CD4-positive, alpha-beta T cell treated with Interleukin-4 for 1 hour (primary cell): ENCODE results near the gene MBD4.

Experiments used
- DNase-seq, 2 donors: peaks; one replicate each; pipeline ENCODE4 v3.0.0-alpha.2; 2020 to 2022

MBD4 gene

GRCh38 chr3:129462361-129462968 is 22.7 kb upstream of the MBD4 start:
- no peak for DNase-seq

DNA sequence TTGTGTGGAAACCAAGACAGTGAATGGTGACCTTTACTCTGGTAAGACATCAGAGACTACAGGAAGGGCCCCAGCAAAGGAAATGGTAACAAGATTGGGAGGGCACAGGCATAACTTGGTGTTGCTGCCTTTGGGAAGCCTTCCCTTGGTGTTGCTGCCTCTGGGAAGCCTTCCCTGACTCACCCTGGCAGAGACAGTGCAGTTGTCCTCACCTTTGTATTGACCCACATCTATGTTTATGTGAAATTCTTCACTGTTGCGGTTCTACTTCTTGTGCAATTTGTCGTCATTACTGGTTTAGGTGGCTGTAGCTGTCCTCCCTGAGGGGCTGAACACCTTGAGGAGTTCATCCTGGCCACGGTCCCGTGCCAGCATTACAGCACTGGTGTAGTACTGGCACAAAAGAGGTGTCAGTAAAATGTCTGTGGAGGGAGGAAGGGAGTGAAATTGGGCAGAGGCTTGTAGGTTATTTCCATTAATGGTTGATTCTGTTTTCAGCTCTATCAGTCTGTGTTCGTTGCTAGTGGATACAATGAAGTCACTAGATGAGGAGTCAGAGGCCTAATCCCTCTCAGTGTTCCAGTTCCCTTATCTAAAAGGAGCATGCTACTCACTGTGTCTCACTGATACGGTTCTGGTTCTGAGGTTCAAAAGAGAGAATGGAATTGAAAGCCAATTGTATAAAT is 21.9 kb upstream of the MBD4 start:
- DNase-seq, result no peak

DNA sequence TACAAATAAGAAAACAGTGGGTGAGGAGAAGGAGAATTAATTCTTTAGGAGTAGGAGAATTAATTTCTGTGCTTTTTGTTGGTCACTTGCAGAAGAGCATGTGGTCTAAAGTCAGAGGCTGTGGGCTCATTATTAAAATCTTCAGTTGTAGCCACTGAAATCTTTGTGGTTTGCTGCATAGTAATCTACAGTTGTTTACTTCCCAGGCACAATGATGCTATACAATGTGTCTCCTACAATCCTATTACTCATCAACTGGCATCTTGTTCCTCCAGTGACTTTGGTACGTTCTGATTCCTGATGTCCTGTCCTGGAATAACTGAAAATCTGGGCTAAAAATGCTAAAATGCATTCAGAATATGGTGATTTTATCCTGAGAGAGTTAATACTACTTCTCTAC is 21.3 kb upstream of the MBD4 start:
- no peak for DNase-seq

- DNase-seq, result no peak
Observed at GRCh38 chr3:129460572-129460971, 20.8 kb upstream of the MBD4 start.

DNA sequence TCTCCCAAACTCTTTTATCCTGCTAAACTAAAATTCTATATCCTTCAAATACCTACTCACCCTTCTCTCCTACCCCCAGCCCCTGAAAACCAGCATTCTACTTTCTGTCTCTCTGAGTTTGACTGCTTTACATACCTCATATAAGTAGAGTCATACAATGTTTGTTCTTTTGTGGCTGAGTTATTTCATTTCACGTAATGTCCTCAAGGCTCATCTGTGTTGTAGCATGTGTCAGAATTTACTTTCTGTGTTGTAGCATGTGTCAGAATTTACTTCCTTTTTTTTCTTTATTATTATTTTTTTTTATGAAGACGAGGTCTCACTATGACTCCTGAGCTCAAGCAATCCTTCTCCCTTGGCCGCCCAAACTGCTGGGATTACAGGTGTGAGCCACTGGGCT is 20.4 kb upstream of the MBD4 start:
- no peak for DNase-seq

DNA sequence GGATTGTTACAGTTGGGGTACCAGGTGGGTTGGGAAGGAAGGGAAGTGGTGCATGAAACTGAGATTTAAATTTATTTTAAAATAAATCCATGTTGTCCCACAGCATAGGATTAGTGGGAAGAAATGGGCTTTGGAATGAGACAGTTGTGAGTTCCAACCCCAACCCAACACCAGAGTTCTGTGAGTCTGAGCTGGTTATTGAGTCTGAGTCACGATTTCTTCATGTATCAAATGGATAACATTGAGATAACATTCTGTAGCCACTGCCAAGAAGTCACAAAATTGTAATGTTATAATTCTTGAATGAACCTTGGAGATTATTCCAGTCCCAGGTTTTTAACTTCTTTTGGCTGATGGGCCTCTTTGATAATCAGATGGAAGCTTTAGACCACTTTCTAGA is 14.0 kb upstream of the MBD4 start:
- DNase-seq, result no peak

DNA sequence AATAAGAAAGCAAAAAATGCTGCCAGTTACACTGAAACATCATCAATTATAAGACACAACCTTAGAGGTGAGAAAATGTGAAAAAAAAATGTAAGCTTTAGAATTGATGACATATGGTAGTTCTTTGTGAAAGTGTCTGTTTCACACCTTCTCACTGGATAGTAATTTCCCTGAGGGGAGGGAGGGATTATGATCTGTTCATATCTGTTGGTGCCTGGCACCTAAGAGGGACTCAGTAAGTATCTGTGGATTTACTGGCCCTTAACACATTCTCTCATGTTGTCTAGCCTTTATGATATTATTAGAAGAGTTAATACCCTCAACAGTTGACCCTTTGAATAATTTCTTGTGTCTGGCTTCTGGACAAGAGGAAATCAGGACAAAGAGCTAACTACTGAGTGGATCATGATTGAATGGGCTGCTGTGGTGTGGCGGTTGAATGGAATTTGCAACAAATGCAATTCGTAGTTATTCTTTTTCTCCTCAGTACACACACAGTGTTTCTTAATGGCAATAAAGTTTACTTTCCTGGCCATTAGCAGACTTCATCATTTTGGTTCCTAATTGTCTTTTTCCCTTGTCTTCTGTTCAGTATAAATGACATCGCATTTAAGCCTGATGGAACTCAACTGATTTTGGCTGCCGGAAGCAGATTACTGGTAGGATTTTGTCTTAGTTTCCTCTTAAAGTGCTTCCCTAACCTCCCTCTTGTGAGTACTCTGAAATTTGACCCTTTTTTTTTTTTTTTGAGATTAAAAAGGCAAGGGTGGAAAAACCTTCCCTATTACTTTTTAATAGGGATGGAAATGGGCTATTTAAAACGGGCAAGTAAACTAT is 9.7 kb upstream of the MBD4 start:
- DNase-seq, result no peak

DNA sequence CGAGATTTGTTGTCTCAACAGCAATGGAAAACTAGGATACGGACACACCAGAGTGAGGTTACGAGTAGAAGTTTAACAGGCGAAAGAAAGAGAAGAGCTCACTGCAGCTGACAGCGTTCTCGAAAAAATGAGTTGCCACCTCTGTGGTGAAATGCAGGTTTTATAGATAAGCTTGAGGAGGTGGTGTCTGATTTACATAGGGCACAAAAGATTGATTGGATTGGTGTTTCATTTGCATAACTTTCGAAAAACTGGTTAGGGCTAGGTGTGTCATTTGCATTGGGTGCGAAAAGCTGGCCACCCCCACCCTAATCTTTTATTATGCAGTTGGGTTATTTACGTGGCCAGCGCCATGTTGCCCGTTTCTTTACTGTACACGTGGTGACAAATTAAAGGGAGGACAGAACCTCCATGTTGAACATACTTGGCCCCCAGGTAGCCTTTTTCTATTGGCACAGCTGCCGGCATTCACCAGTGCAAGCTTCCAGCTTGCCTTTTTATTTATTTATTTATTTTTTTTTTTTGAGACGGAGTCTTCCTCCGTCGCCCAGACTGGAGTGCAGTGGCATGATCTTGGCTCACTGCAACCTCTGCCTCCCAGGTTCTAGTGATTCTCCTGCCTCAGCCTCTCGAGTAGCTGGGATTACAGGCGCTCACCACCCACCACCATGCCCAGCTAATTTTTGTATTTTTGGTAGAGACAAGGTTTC is 8.6 kb upstream of the MBD4 start:
- DNase-seq, result no peak

DNA sequence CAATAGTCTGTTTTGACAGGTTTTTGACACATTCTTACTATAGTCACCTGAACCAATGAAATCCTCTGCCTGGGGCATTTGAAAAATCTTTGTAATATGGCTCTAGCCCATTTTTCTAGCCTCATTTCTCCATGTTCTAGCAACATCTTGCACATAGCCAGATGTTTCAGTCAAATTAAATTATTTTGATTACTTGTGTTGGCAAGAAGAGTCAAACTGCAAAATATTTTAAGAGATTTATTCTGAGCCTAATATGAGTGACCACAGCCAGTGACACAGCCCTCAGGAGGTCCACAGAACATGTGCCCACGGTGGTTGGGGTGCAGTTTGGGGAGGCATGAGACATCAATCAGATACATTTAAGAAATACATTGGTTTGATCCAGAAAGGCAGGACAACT is 7.2 kb upstream of the MBD4 start:
- DNase-seq, result no peak

- DNase-seq, result no peak
Observed at GRCh38 chr3:129445471-129445870, 5.7 kb upstream of the MBD4 start.

DNA sequence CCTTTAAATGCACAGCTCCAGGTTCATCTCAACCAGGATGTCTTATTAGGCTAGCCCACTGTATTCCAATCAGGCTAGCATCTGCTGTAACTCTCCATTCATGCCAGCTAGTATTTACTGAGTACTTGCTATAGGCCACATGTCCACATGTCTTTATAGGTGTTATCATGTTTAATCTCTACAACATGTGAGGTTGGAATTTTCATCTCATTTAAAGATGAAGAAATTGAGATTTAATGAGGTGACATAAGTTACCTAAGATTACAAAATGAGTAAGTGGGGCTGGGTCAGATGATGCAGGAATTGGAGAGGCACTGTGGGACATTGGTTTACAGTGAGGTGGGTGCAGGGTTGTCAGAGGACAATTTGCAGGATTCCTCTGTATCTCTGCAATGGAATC is 3.2 kb upstream of the MBD4 start:
- no peak for DNase-seq

DNA sequence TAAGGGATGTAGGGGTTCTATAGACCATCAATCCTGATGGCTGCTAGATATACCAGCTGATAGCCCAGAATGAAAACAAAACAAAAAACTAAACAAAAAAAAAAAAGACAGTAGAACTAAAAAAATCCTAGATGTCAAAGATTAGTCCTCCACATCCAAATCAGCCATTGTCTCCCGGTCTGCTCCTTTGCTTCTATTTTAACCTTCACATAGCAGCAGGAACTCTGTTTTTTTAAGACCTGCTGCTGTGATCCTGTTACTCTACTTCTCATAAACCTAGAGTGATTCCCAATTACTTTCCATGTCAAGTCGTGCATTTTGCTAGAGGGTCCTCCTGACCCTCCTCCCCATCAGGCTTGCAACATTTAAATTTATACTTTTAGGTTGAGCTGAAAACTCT is 2.7 kb upstream of the MBD4 start:
- DNase-seq, result no peak

DNA sequence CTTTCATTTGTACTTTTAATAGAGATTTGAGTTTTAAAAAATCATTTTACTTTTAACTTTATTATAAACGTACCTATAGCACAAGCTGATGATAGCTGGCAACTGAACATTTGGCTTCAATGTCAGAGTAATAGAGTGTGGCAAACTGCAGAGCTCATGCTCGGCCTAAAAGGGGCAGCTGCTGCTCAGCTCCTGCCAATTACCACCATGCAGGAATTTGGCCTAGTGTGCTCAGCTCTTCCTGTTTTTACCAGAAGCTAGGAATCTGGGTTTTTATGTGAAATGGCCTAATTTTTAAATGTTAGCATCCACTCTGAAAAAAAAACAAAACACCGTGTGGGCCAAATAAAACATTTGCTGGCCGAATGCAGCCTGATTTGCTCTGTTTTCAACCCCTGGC is 2.0 kb upstream of the MBD4 start:
- DNase-seq, result no peak

- peak in 1 of 2 donors; percentile 36 for DNase-seq
Observed at GRCh38 chr3:129441215-129441614, 1.5 kb upstream of the MBD4 start.

DNA sequence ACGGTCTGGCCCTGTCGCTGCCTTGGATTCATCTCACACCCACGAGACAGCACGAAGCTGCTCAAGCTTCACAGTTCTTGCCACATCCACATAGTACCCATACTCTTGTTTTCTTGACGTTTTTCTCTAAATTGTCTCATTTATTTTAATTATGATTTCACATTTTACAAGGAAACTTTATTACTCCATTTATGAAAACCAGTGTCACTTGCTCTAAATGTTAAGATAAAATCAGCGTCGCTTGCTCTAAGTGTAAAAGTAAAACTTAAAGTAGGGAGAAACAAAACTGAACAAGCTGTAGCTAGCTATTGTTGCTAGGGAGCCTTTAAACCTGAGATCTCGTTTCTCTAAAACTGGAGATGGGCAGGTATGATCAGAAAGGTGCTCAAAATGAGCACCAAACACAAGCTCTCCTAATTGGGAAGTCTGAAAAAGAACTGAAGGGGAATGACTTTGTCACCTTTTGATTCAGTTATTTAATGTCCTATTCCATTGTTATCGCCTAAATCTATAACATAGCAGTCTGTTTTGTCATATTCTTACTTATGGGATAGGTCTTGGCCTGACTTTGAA is 956 bp upstream of the MBD4 start:
- no peak for DNase-seq

DNA sequence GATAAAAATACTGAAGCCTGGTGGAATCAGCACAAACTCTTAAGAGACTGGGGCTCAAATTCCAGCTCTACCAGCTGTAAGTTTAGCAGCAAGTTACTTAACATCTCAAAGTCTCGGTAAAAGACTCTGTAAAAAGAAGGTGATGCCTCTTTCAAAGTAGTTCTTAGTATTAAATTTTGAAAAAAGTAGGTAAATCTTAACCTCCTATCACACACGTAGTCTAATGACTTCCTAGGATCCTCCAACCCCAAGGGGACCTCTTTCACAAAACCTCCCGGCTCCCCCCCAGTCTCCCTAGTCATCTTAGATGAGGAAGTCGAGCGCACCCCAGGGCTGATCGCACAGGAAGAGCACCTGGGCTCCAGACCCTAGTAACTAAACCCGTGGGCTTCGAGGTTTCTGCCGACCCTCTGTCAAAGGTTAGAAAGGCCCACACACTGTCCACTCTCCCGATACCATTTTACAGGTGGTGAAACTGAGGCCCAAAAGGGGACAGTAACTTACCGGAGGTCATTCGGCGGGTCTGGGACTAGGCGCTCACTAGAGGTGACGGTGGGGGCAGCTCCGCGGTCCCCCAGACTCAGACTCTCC is 427 bp downstream of the MBD4 start:
- DNase-seq, result peak; percentile 41

DNA sequence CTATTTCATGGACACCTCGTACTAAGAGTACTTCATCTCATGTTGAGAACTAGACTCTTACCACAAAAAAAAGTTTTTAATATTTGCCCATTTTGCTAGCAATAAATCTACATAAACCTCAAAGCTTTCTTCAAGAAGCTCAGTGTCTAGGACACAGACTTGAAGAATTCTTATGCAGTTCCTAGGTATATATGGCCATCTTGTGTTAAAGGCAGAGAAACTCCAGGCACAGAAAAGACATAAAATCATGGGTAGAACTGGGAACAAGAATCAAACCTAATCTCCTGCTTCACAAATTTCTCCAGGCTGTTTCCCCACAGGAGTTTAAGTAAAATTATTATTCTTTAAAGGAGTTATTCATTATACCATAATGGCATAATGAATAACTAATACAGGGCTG is 4.4 kb downstream of the MBD4 start:
- no peak for DNase-seq

- DNase-seq, result no peak
Observed at GRCh38 chr3:129434140-129434539, 5.6 kb downstream of the MBD4 start.

DNA sequence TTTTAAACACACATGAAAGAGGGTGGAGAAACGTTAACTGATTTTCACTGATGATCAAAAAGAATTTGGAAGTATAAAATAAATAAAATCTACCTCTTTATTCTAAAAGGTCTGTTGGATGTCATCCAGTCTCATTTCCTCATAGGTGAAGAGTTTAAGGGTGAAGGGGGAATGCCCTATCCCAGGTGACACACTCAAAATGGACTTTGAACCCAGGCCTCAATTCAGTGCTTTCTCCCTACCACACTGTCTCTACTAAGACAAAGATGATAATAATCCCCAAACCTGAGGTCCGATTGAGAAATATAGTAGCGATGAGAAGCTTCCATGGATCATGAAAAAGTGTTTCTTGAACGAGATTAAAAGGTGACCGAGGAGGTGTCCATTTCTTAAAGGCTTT is 6.2 kb downstream of the MBD4 start:
- DNase-seq, result no peak

- DNase-seq, result no peak
Observed at GRCh38 chr3:129432671-129433070, 7.1 kb downstream of the MBD4 start.

DNA sequence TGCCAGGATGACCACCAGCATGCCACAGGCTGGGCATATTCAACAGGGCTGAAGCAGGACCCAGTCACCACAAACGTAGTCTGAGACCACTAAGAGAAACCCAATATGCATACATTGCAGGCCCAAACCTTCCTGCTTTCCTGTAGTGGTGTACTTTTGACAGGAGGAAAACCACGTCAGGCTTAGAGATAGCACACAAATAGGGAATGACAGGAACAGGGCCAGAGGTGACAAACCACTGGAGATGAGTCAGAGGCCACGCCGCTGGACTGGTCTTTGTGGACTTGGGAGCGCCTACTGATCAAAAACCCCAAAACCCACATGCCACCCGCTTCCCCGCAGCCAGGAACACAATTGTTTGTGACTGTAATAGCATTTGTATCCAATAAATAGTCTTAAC is 7.7 kb downstream of the MBD4 start:
- DNase-seq, result no peak

DNA sequence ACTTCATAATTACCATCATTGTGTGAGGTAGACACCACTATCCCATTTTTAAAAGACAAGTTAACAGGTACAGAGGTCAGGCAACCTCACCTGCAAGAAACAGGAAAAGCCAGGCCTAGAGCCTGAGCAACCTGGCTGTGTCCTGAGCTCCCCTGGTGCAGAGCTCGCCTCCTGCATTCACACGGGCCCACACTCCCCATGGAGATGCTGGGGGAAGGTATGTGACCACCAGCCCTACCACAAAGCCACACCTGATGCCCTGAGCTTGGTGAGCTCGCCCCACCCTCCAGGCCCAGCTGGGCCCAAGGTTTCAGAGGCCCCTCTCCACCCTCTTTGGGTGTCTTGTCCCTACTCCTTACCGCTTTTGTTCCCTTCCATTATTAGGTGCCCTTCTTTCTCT is 10.1 kb downstream of the MBD4 start:
- no peak for DNase-seq

GRCh38 chr3:129429080-129429451 is 10.7 kb downstream of the MBD4 start:
- no peak for DNase-seq
